CD4-positive, alpha-beta T cell (primary cell): ENCODE results near the gene SLC43A1. TPM values are rescaled to one million over a fixed set of nuclear protein-coding genes. Genes with fewer than 3 reads are reported as not detected.
A peak's percentile ranks its signal among the peaks of the same experiment; 100 is the strongest.

Source experiments
- ATAC-seq: fragments of 200-7000 bp; cut with Tn5 transposase; one replicate; pipeline ENCODE4 v1.10.0; 2022; ENCODE audit warnings: mild to moderate bottlenecking; ENCODE audit not compliant: poor library complexity
- CTCF ChIA-PET: fragments of 350-600 bp; sonication (Branson Sonifier 250); formaldehyde crosslinking; loops from one replicate; lab custom pipeline; 2021; ENCODE audit warnings: antibody characterized with exemption, inconsistent platforms; lab: Charles Lee
- POLR2A ChIA-PET: fragments of 350-600 bp; sonication (Branson Sonifier 250); formaldehyde crosslinking; loops from one replicate; lab custom pipeline; 2021; ENCODE audit warnings: antibody characterized with exemption, inconsistent platforms; lab: Charles Lee
- DNase-seq, 14 experiments: peaks; one replicate each; pipeline ENCODE4 v3.0.0-alpha.2; 2013 to 2020; ENCODE audit warnings: mixed read lengths in 2 of 14
- H3K27ac ChIP-seq, 2 donors: one replicate each; pipeline versions ENCODE4 v1.5.1 to v1.7.0; 2013; ENCODE audit warnings: low read length in 2 of 2, low read depth in 1 of 2, mild to moderate bottlenecking in 1 of 2
- H3K27me3 ChIP-seq, 2 experiments: 1 replicate in 1 of 2; 2 replicates in 1 of 2; pipeline versions ENCODE4 v1.6.1 to v1.7.0; 2013; ENCODE audit warnings: low read length in 2 of 2, control low read depth in 1 of 2, mild to moderate bottlenecking in 1 of 2, moderate library complexity in 1 of 2; ENCODE audit not compliant: insufficient read depth in 2 of 2, control insufficient read depth in 1 of 2
- H3K36me3 ChIP-seq: one replicate; pipeline ENCODE4 v1.6.1; 2013; ENCODE audit warnings: low read length, control low read depth; ENCODE audit not compliant: insufficient read depth
- H3K4me1 ChIP-seq: one replicate; pipeline ENCODE4 v1.6.1; 2013; ENCODE audit warnings: low read length, control low read depth; ENCODE audit not compliant: insufficient read depth
- H3K4me3 ChIP-seq: one replicate; pipeline ENCODE4 v1.5.1; 2013; ENCODE audit warnings: mild to moderate bottlenecking, low read length, moderate library complexity
- H3K9me3 ChIP-seq, 2 experiments: 1 replicate in 1 of 2; 2 replicates in 1 of 2; pipeline versions ENCODE4 v1.6.1 to v1.7.0; 2013; ENCODE audit warnings: low read length in 2 of 2, mild to moderate bottlenecking in 2 of 2, control low read depth in 1 of 2, moderate library complexity in 1 of 2; ENCODE audit not compliant: control insufficient read depth in 1 of 2, insufficient read depth in 1 of 2
- H3K27ac Mint-ChIP-seq: one replicate; pipeline ENCODE4 v1.8.0; 2020; ENCODE audit warnings: mixed read lengths
- H3K27me3 Mint-ChIP-seq: one replicate; pipeline ENCODE4 v1.8.0; 2021; ENCODE audit warnings: mixed read lengths
- H3K36me3 Mint-ChIP-seq: one replicate; pipeline ENCODE4 v1.8.0; 2021; ENCODE audit warnings: low read depth, mixed read lengths
- H3K4me1 Mint-ChIP-seq: one replicate; pipeline ENCODE4 v1.8.0; 2021; ENCODE audit warnings: low read depth, mixed read lengths
- H3K4me3 Mint-ChIP-seq: one replicate; pipeline ENCODE4 v1.8.0; 2020; ENCODE audit warnings: mild to moderate bottlenecking, mixed read lengths
- H3K9me3 Mint-ChIP-seq: one replicate; pipeline ENCODE4 v1.8.0; 2020; ENCODE audit warnings: mixed read lengths
- intact Hi-C, 2 experiments: fragments of 100-400 bp; cut with DNase I in 1 of 2; cut with micrococcal nuclease in 1 of 2; formaldehyde crosslinking; loops; one replicate each; pipeline versions ENCODE4 v1.15.1 to v1.9.0; 2023 to 2025; cut with DNase I, micrococcal nuclease
- total RNA-seq, 174 experiments: library from RNA in 2 of 174; stranded (reverse) in 2 of 174; gene quantifications; one replicate each; pipeline ENCODE4 v1.2.3 and lab custom pipeline; 2021 to 2026
- TF ChIP-seq, protein P1 (sequence below): fragments of 200-600 bp; IDR thresholded peaks from one replicate; pipeline ENCODE4 v1.8.0; 2022; ENCODE audit warnings: antibody characterized with exemption, mild to moderate bottlenecking

SLC43A1 gene
- total RNA-seq, 2 experiments from 2014 or later: 3.1 to 4.2 TPM

DNA sequence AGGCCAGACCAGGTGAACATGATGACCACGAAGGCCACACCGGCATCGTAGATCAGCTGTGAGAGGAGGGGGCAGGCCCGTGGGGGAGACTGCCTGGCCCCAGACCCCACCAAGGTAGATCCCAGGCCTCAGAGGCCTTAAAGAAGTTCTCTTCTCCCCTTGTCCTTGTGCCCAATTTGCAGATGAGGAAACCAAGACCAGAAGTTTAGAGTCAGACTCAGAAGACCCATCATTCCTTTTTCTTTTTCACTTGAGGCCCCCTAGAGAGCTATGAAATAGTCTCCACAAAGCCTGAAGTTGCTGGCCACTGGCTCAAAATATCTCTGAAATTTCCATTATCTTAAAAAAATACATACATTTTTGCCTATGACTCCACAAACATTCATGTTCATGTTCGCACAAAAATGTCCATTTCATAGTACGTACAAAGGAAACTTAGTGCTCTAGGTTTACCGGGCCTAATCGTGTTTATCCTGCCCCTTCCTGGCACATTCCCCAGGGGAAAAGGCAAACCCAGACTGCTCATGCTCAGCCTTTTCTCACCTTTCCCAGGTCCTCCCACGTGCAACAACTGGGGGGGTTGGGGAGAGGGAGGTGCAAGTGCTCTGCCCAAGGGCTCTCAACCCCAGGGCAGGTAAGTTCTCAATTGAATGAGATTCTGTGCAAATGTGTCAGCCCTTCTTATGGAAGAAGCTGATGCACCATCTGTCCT, 19.2 kb downstream of the SLC43A1 start:
- ChIA-PET CTCF (interaction anchor here (1.7 to 6.0 kb wide), 2 partner anchors 31 kb away, joined by 6 to 130 read pairs; partner anchors contain the start of gene TIMM10), POLR2A (no interaction called here)
- Mint-ChIP-seq H3K4me3 (no peak overlapping the region), H3K27me3 (no peaks in the 10 kb centered on the region), H3K27ac (no peak overlapping the region), H3K36me3 (peaks cover 10% of the 10 kb centered on the region), H3K4me1 (no peaks in the 10 kb centered on the region), H3K9me3 (no peaks in the 10 kb centered on the region)
- Histone ChIP-seq H3K9me3 (no peaks in the 10 kb centered on the region), H3K27me3 (no peaks in the 10 kb centered on the region), H3K27ac (no peak overlapping the region), H3K4me3 (no peak overlapping the region), H3K36me3 (peaks cover 32% of the 10 kb centered on the region), H3K4me1 (peaks cover 4% of the 10 kb centered on the region)
- intact Hi-C loops: no loop called here
- no peak for ATAC-seq
- TF ChIP-seq, protein P1, sequence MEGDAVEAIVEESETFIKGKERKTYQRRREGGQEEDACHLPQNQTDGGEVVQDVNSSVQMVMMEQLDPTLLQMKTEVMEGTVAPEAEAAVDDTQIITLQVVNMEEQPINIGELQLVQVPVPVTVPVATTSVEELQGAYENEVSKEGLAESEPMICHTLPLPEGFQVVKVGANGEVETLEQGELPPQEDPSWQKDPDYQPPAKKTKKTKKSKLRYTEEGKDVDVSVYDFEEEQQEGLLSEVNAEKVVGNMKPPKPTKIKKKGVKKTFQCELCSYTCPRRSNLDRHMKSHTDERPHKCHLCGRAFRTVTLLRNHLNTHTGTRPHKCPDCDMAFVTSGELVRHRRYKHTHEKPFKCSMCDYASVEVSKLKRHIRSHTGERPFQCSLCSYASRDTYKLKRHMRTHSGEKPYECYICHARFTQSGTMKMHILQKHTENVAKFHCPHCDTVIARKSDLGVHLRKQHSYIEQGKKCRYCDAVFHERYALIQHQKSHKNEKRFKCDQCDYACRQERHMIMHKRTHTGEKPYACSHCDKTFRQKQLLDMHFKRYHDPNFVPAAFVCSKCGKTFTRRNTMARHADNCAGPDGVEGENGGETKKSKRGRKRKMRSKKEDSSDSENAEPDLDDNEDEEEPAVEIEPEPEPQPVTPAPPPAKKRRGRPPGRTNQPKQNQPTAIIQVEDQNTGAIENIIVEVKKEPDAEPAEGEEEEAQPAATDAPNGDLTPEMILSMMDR: no peak
- DNase-seq: no peak

DNA sequence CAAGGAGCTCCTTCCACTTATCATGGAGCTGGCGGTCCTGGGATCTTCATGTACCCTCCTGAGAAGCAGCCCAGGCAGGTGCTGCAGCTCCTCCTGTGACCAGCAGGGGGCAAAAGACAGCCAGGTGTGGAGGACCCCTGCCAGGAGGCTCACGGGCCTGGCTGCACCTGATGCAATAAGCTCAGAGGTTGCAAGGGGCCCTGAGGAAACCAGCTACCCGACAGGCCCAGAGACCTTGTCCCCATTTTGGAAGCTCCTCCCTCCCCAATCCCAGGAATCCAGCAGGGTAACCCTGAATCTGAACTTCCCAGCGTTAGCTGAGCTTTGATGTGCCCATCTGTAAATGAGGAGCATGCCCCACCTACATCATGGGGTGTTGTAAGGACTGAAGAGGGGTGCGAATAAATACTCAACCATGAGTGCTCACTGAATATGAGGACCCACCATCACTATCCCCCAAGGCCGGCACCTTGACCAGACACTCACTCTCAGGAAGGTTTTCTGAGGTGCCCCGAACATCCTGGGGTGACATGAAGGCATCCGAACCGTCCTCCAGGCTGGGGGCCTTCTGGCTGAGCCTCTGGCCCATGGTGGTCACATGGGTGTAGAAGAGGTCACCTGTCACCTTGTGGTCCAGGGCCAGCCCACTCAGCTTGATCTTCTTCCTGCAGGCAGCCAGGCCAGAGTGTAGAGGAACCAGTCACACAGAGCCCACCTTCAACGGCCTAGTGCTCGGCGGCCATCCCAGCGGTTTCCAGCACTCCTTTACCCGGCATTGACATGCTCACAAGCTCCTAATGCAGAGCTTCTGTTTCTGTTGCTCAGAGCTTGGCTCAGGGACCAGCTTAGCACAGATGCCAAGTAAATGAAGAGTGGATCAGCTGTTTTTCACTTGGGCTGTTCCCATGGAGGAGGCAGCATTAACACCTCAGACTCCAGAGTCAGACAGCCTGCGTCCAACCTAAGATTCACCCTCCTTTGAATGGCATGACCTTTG, 21.7 kb downstream of the SLC43A1 start:
- Mint-ChIP-seq H3K9me3 (no peaks in the 10 kb centered on the region), H3K36me3 (peaks cover 18% of the 10 kb centered on the region), H3K4me3 (no peak overlapping the region), H3K4me1 (no peaks in the 10 kb centered on the region), H3K27me3 (no peaks in the 10 kb centered on the region), H3K27ac (no peak overlapping the region)
- no peak overlapping the region for H3K4me3 ChIP-seq
- ATAC-seq: peak; percentile 94
- no peaks in the 10 kb centered on the region for H3K27me3 ChIP-seq
- no peaks in the 10 kb centered on the region for H3K9me3 ChIP-seq
- intact Hi-C loops: loop anchor here (1.0 to 5.0 kb wide), 4 partner anchors 33 to 151 kb away; partner anchors contain the start of gene UBE2L6 (in 1 of the 2)
- H3K27ac ChIP-seq: no peak overlapping the region
- TF ChIP-seq, protein P1: peak; percentile 97
- ChIA-PET CTCF (interaction anchor here (0.8 to 6.0 kb wide), 24 partner anchors 8 to 307 kb away, joined by 3 to 130 read pairs (median 4); partner anchors contain the start of gene TIMM10), POLR2A (interaction anchor here (0.6 to 3.4 kb wide), 5 partner anchors 20 to 74 kb away, joined by 4 to 28 read pairs (median 9); partner anchors contain the start of genes SLC43A1, TIMM10 and UBE2L6)
- DNase-seq: peak; percentile 63 to 84 (median 69)
- H3K4me1 ChIP-seq: peaks cover 4% of the 10 kb centered on the region
- peaks cover 25% of the 10 kb centered on the region for H3K36me3 ChIP-seq
